Fibroblast of peridontal ligament (primary cell): ENCODE data around the gene DPP8.
"Not testable (repeated sequence)": the region's sequence is repeated elsewhere in the genome, so short reads cannot be mapped to it uniquely, and the experiment has no call there.

Experiments used
- DNase-seq: peaks from one replicate; pipeline ENCODE4 v3.0.0-alpha.2; 2010; ENCODE audit errors: extremely low read depth

Gene DPP8

DNA sequence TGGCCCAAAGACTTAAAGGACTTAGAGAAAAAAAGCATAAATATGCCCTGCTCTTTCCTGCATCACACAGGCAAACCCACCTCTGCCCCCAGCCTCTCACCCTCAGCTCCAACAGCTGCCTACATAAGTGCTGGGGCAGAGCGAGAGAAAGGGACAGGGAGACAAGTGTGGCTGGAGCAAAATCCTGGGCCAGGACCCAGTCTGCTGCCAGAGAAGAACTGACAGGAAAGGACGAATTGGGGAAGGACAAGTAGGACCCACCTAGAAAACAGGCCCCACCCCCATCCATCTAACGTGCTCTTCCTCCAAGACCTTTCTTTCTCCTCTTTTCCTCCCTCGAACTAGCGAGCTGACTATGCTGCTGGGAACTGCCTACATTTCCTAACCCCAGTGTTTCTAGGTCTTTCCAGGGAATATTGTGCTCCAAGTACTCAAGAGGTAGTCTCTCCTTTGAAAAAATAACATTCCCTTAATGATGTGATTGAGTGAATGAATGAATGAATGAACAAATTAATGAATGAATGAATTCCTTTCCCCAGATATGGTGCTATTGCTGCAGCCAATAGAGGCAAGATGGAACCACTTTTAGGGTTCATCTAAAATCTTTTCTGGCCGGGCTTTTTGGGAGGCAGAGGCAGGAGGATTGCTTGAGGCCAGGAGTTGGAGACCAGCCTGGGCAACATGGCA lies 113.2 kb downstream of the DPP8 start:
- no peak for DNase-seq

DNA sequence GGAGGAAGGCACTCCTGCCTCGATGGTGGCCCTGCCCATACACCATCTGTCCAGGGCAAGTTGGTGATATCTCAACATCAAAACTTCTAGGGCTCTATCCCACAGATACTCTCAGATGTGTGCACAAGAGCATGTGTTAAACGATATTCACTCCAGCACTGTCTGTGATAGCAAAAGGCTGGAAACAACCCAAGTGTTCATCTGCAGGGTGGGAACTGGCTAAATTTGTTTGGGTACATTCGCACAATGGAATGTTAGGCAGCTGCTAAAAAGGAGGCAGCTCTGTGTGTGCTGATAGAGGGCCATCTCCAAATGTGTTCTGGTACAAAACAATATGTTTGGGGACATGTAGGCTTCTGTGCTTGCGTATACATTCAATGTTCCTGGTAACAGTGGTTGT lies 114.5 kb downstream of the DPP8 start:
- DNase-seq = no peak

DNA sequence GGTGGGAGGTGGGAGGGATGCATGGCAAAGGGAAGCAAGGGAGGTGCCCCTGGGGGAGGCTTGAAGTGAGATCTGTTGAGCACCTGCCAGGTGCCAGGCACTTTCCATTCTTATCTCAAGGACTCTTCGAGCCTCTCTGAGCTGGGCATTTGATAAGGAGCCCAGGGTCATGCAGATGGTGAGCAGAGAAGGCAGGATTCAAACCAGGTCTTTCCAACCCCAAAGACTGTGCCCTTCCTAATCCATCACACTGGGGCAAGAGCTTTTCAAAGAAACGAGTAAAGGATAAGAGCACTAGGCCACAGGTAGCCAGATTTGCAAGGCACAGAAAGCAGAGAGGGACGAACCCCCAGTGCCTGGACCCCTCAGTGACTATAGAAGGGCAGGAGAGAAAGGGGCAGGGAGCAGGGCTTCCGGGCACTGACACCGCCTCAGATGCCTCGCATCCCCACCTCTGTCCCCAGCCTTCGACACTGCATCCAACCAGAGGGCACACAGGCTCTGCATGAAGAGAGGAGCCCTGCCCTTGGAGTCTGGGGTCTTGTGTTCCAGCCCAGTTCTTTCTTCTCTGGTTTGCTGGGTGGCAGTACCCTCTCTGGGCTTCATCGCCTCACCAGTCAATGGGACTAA lies 115.8 kb downstream of the DPP8 start:
- no peak for DNase-seq

DNA sequence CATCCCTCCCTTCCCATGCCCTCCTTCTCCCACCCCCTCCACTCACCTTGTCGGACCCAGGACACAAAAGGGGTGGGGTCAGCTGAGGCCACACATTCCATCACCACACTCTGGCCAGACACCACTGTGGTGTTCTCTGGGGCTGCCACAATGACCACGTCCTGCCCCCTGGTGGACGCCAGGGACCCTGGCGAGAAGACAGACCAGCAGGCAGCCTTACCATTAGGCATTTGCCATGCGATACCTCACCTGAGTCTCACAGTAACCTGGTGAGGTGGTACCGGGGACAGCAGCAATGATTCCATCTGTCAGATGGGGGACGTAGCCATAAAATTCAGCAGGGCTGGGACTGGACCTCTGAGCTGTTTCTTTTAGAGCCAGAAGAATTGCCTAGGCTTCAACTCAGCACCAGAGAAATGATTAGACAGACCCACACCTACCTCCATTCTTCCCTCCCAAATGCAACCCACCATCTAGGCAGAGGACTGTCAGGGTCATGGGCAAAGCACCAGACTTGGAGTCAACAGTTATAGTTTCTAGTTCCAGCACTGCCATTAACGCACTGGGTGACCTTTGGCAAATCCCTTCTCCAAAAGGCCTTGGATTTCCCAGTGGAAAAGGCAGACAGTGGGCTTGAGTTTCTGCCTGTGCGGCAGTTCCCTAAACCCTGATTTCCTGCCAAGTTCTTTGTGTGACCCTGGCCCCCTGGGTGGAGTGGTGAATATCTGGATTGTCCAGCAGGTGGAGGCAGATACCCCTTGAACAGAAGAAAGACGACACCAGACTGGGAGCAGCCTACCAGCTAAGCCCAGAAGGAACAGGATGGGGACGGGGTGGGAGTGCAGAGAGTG lies 116.5 kb downstream of the DPP8 start:
- peak; percentile 76 for DNase-seq

DNA sequence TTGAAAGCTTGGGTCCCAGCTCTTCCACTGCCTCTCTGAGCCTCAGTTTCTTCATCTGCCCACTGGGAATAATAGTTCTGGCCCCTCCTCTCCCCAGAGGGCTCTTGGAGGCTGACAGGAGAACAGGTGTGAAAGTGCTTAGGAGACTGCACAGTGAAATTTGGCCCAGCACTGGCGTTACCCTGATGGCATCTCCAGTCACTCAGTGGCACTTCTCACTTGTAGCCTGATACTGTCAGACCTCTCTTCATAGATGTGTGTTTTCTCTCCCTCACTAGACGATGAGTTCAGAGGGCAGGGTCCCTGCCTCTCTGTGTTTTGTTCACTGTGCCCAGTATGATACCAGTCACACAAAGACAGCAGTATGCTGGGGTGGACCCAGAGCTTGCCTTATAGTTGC lies 117.5 kb downstream of the DPP8 start:
- no peak for DNase-seq

DNA sequence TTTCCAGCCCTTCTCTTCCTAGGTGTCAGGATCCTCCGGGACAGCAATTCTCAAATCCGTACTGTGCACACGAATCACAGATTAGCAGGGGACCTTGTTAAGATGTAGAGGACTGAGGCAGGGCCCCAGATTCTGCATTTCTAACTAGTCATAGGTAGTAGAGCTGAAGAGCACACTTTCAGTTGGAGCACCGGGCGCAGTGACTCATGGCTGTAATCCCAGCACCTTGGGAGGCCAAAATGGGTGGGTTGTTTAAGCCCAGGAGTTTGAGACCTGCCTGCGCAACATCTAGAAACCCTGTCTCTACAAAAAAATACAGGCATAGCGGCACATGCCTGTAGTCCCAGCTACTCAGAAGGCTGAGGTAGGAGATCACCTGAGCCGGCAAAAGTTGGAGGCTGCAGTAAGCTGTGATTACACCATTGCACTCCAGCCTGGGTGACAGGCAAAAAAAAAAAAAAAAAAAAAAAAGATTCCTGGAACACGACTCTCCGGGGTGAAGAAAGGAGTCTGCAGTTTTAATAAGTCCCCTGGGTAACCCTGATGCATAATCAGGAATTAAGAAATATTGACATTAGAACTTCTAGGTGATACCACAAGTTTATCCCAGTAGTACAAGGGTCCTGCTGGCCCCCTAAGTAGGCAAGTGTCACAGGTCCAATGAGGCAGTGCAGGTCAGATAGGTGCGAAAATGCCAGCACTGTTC lies 118.3 kb downstream of the DPP8 start:
- DNase-seq = no peak

DNA sequence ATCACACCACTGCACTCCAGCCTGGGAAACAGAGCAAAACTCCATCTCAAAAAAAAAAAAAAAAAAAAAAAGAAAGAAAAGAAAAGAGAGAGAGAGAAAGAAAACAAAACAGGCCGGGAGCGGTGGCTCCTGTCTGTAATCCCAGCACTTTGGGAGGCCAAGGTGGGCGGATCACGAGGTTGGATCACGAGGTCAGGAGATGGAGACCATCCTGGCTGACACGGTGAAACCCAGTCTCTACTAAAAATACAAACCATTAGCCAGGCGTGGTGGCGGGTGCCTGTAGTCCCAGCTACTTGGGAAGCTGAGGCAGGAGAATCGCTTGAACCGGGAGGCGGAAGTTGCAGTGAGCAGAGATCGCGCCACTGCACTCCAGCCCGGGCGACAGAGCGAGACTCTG lies 119.0 kb downstream of the DPP8 start:
- DNase-seq = not testable (repeated sequence)

DNA sequence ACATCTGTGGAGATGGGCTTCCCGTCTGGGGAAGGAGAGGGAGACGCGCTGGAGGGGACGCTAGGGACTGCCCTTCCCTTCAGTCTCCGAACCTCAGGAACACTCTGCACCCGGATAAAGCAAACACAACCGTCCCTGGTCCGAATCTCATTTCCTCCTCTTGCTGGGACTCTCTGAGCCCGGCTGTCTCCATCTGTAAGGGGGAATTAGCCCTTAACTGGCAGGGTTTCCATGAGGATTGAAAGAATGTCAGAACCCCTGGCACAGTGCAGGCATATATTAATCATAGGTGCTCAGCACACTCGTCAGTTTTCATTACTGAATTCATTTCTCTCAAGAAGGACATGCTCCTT lies 120.5 kb downstream of the DPP8 start:
- no peak for DNase-seq

DNA sequence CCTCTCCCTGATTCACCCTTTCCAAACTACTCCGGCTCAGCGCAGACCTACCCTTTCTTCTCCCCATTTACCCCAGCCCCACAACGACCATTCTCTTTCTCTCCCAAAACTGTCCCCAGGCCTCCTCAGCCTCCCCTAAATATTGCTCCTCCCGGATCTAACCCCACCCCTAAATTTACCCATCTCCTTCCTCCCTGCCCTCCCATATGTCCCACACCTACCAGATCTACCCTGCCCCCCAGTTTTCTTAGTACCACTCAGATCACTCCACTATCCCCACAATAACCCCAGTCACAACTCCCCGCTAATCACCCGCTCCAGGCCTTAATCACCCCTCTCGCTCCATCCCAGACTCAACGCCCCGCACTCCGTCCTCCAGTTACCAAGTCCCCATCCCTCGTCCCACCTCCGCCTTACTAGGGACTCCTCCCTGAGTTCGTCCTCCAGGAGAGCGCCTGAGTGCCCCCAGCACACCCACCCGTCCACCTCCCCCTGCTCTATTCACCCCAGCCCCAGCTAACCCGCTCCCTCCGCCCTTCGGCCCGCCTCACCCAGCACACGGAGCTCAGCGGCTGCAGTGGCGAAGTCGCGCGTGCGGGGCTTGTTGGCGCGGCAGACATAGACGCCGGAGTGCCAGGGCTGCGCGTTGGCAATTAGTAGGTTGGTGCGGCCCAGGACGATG lies 121.1 kb downstream of the DPP8 start:
- no peak for DNase-seq

DNA sequence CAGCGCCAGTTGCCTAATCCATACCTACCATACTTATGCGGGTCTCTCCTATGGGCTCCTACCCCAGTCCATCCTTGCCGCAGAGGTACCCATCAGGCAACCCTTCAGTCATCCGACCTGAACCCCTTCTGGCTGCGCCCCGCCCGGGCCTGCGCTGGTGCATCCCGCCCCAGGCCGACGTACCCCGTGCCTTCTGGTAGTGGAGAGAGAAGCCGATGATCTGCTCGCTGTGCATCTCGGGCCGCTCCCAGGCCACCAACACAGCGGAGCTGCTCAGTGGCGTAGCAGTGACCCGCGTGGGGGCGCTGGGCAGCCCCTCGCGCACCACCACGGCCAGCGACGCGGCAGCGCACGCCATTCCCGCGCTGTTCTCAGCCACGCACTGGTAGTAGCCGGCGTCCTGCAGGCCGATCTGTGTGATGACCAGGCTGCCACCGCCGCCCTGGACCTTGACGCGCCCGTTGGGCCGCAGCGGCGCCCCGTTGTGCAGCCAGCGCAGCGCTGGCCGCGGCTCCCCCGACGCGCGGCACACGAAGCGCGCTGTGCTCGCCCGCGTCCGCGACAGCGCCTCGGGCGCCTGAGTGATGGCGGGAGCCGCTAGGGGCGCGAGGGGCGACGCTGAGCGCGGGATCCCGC lies 121.8 kb downstream of the DPP8 start:
- DNase-seq = no peak

DNA sequence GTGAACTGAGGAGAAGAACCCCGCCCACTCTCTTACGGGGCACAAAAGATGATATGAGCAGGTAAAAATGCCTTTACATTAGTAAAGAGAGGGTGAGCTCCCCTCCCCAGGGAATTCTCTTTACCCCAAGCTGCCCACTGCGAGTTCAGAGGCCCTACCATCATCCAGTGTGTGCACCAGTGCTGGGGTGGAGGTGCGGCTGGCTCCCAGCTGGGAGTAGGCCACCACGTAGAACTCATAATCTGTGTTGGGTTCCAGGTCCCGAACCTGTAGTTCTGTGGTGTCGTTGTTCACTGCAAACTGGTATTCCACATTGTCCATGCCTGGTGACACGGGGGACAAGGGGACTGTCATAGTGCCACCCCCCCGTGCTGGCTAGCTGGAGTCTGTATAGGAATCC lies 122.6 kb downstream of the DPP8 start:
- DNase-seq = no peak

DNA sequence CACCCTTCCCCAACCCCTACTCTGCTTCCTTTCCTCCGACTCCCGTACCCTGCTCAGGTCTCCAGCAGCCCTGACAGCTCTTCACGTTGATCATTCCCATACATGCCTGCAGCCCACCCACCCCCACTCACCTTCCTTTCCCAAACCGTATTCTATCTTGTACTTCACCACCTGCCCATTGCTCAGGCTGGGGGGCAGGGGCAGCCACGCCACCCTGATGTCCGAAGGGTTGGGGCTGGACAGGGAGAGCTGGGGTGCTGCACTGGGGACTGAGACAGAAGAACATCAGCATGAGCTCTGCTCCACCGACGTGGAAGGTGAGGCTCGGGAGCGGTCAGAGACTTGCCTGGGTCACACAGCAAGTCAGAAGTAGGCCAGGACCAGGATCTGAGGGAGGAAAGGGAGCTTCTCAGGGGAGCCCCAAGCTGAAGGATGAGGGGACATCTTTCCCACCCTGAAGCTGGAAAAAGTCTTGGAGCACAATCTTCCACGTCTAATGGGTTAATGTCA lies 123.2 kb downstream of the DPP8 start:
- DNase-seq = no peak

DNA sequence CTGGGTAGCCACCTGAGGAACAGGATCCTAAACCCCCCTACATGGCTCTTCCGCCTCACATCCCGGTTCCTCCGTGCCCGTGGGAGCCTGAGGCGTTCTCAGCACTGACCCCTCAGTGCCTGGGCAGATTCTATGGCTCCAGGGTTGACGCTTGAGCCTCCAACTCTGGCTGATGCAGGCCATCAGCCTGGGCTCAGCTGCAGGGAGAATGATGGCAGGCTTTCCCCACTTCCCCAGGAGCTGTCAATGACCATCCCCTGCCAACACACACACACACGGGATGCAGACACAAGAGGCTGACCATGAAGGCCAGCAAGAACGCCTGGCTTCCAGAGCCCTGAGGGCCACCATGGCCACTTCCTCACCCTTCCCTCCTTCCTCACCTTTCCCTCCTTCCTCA lies 123.9 kb downstream of the DPP8 start:
- DNase-seq = no peak

DNA sequence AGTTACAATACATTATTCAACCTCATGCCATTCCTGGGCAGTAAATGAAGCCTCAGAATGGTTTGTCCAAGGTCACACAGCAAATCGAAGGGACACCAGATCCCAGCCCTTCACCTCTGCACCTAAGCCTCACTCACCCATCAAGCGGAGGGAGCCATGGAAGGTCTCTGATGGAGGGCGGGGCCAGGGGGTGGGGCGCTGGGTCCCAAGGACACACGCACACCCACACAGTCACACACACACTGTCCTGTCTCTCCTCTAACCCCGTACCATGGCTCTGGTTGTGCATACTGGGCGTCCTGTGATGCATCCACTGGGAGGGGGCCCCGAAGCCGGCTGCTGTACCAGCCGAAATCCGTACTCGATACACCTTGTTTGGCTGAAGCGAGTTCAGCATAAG lies 124.4 kb downstream of the DPP8 start:
- no peak for DNase-seq
